HuH-7.5 (cell line): ENCODE measurements around the gene SORCS2.

Source experiments
- DNase-seq: peaks from one replicate; pipeline ENCODE4 v3.0.0; 2011; ENCODE audit warnings: low spot score

Gene SORCS2

DNA sequence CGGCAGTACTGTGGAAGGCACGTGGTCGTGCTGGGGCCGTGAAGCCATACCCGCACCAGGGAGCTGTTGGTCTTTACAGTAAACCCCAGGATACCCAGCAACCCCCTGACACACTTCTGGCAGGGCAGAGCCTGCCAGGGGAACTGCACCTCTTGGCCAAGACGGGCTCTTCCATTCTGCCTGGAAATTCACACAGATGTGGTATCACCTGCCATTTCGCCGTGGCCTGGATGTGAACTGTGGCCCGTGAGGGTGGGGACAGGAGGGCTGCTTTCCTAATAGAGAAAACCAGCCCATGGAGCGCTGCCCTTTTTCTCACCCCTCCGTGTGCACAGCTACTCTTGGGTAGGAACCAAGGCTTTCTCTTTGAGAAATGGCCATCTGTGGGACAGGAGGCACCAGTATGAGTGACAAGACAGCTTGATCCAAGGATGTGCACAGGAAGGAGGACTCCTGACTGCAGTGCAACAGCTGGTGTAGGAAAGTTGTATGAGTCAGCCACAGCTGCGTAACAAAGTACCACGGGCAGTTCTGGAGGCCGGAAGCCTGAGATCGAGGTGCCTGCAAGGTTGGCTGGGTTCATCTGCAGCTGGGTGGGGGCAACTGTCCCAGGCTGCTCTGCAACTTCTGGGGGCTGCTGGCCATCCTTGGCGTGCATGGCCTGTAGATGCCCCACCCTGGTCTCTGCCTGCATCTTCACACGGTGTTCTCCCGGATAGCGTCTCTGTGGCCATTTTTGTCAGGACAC lies 146.7 kb downstream of the SORCS2 start:
- no peak for DNase-seq

- DNase-seq: no peak
Observed at GRCh38 chr4:7339751-7340552, 147.6 kb downstream of the SORCS2 start.

GRCh38 chr4:7340553-7341433 lies 148.5 kb downstream of the SORCS2 start:
- no peak for DNase-seq

- DNase-seq: no peak
Observed at GRCh38 chr4:7341491-7342222, 149.3 kb downstream of the SORCS2 start.

GRCh38 chr4:7342223-7343080 lies 150.1 kb downstream of the SORCS2 start:
- DNase-seq: no peak

GRCh38 chr4:7343081-7343655 lies 150.8 kb downstream of the SORCS2 start:
- no peak for DNase-seq

DNA sequence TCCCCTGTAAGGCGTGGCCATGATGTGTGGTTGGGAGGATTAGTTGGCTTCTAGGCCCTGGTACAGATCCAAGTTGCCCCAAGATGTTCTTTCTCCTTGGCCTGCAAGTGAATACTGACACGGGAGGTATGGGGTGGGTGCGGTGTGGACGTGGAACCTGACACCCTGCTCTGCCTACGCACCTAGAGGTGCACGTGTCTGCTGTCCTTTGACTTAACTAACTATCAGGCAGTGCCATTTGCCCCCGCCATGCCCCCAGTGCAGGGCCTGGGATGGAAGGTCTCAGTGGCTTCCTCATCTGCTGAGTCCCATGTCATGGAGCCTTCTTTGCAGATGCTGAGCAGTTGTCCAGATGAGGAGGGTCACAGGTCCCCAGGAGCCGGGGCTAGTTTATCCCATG lies 151.6 kb downstream of the SORCS2 start:
- DNase-seq: no peak

DNA sequence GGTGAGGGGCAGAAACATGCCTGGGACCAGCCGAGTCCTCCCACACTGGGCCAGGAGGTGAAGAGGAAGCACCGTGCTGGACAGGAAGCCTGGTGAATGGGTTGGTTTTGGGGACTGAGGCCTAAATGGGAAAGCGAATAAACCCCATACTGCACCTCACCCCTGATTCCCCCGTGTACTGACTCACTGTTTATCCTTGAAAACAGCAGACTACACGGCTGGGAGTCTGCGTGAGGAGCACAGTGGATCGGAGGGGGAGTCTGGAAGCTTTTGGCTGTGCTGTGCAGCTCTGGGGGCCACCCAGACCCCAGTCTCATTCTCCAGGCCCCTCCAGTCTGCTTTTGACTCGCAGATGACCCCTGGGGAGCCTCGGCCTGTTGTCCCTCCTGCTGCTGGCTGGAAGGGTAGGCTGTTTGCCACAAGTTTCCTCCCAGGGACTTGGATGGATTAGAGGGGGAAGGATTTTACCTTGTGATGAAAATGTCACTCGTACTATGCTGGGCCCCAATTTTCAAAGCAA lies 152.4 kb downstream of the SORCS2 start:
- DNase-seq: no peak

DNA sequence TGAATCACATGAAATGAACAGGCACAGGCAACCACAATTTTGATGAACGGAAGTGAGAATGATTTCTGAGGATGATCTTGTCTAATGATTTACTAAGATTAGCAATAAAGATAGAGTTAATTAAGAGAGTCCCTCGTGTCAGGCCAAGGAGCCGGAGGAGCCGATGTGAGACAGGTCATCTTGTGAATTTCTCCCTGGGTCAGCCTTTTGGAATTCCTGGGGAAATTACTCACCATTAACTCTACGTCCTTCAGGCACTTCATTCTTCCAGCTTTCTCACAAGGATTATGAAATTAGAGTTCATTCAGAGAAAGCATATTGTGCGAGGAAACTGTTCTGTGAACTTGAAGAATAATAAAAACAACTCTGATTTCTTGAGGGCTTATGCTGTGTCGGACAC lies 155.6 kb downstream of the SORCS2 start:
- no peak for DNase-seq

DNA sequence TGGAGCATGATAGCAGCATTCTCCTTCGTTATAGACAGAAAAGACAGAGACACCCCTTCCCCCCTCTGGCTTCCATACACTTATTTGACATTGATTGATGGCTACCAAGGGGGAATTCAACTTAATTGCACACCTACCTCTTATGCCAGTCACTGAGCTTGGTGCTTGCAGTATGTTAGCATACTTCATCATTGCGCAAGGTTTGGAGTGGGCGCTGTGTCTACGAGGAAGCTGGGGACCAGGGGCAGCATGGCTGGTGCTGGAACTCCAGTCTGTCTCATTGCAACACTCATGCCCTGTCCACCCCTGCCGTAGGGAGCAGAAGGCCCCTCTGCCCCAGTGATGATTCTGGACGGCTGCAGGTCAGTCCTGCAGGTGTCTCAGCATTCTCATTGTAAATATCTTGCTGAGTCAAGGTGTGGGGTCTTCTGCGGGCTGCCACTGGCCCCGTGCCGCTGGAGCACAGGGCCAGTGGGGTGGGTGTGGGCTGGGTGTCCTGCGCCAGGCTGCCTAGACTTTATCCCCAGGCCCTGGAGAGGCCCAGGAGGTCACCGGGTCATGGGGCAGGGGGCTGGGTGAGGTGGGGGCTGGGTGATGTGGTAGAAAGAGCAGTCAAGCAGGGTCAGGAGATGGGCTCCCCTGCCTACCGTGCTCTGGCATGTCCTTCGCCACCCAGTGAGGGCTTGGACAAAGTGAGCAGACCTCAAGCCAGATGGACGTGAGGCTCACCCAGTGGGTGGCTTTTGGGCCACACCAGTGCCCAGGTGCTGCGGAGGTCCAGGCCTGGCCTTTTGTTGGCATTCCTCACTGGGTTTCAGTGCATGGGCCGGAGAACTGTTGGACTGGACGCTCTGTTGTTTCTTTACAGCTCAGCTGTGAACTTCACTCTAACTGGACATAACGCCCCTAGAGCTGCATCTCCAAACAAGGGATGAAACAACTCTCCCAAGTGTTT lies 156.9 kb downstream of the SORCS2 start:
- no peak for DNase-seq

GRCh38 chr4:7350396-7350795 lies 158.1 kb downstream of the SORCS2 start:
- DNase-seq: no peak

DNA sequence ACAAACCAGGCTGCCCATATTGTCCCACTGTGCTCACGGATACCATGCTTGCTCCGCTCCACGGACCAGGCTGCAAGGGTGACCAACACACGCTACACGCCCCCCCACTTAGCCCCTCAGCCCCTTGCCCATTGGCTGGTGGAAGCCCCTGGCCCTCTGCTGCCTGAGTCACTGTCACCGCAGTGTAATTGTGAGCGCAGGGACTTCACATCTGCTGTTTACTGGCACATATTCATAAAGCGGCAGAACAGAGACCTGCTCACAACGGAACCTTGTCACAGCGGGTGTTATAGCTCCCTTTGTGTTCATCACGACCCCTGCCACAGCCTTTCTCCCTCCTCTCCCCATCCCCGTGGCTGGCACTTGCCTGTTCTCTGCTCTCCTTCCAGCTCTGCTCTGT lies 158.7 kb downstream of the SORCS2 start:
- no peak for DNase-seq

- no peak for DNase-seq
Observed at GRCh38 chr4:7352486-7352885, 160.1 kb downstream of the SORCS2 start.

GRCh38 chr4:7353046-7353790 lies 160.9 kb downstream of the SORCS2 start:
- no peak for DNase-seq

DNA sequence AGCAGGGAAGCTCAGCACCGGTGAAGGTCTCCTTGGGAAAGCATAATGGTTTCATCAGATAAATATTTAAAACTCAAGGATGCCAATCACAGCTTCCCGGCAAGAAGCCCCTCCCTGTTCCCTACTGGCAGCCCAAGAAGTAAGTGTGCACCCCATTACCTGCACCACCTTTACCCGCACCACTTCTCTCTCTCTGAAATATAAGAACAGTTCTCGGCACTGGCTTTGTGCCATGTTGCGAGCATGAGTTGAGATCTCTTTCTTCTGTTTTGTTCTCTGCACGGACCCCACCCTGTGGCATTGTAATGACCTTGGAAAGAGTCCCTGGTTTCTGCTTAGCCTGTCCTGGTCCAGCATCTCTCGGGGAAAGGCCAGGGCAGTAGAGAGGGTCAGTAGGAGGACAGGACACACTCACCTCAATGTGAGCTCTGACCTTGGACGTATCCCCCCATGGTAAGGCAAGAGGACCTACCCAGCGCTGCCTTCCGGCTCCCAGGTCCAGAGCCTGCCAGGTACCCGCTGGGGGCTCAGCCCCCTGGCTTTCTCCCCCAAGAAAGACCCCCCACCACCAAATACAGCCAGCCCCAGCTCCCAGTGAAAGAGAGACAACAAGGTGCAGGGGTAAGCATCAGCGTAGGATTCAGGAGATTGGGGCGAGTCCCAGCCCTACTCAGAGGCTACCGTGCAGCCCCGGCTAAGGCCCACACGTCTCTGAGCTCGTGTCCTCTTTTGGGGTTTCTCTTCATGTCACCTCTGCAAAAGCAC lies 161.7 kb downstream of the SORCS2 start:
- DNase-seq: no peak

- DNase-seq: no peak
Observed at GRCh38 chr4:7354927-7355326, 162.6 kb downstream of the SORCS2 start.

- no peak for DNase-seq
Observed at GRCh38 chr4:7355795-7356194, 163.5 kb downstream of the SORCS2 start.
